DOHH2 (cell line): ENCODE measurements around the gene SORL1.

Experiments used
- H3F3A ChIP-seq: fragments of 200-600 bp; sonication (generic), shearing (Covaris generic); 2 replicates; pipeline ENCODE4 v1.6.0; 2016; ENCODE audit warnings: antibody characterized with exemption, mild to moderate bottlenecking; ENCODE audit not compliant: control insufficient read depth, insufficient read depth
- H3K27ac ChIP-seq: fragments of 200-600 bp; sonication (generic); 2 replicates; pipeline ENCODE4 v1.5.1; 2014; ENCODE audit warnings: low read depth, mild to moderate bottlenecking, low read length, moderate library complexity
- H3K27me3 ChIP-seq: fragments of 200-600 bp; sonication (generic); 2 replicates; pipeline ENCODE4 v1.6.1; 2014; ENCODE audit warnings: mild to moderate bottlenecking, low read length, mixed read lengths; ENCODE audit not compliant: control insufficient read depth
- H3K36me3 ChIP-seq: fragments of 200-600 bp; sonication (generic); 2 replicates; pipeline ENCODE4 v1.6.1; 2014; ENCODE audit warnings: mild to moderate bottlenecking, low read length, moderate library complexity, mixed read lengths; ENCODE audit not compliant: control insufficient read depth
- H3K4me1 ChIP-seq: fragments of 200-600 bp; sonication (generic); 2 replicates; pipeline ENCODE4 v1.6.1; 2014; ENCODE audit warnings: mild to moderate bottlenecking, low read length, mixed read lengths; ENCODE audit not compliant: control insufficient read depth
- H3K4me2 ChIP-seq: fragments of 200-600 bp; sonication (generic); 2 replicates; pipeline ENCODE4 v1.6.0; 2014; ENCODE audit warnings: mild to moderate bottlenecking, low read length, moderate library complexity
- H3K4me3 ChIP-seq: fragments of 200-600 bp; sonication (generic); 2 replicates; pipeline ENCODE4 v1.5.1; 2014; ENCODE audit warnings: mild to moderate bottlenecking, low read length, mixed read lengths
- H3K79me2 ChIP-seq: fragments of 200-600 bp; sonication (generic); 2 replicates; pipeline ENCODE4 v1.6.1; 2014; ENCODE audit warnings: mild to moderate bottlenecking, low read length, mixed read lengths; ENCODE audit not compliant: control insufficient read depth
- H3K9me2 ChIP-seq: fragments of 200-600 bp; sonication (generic); replicated peaks from 2 replicates; pipeline ENCODE4 v1.6.1; 2014; ENCODE audit warnings: mild to moderate bottlenecking, low read length, mixed read lengths; ENCODE audit not compliant: control insufficient read depth
- H3K9me3 ChIP-seq: fragments of 200-600 bp; sonication (generic); 2 replicates; pipeline ENCODE4 v1.6.1; 2014; ENCODE audit warnings: antibody characterized with exemption, low read length, mixed read lengths; ENCODE audit not compliant: control insufficient read depth, insufficient read depth
- H4K20me1 ChIP-seq: fragments of 200-600 bp; sonication (generic); 2 replicates; pipeline ENCODE4 v1.6.0; 2014; ENCODE audit warnings: low read depth, mild to moderate bottlenecking, antibody characterized with exemption, low read length, moderate library complexity; ENCODE audit not compliant: control insufficient read depth, insufficient read depth
- EZH2phosphoT487 ChIP-seq: fragments of 200-600 bp; sonication (generic); IDR thresholded peaks from 2 replicates; pipeline ENCODE4 v1.6.1; 2017; ENCODE audit warnings: borderline replicate concordance, mild to moderate bottlenecking, antibody characterized with exemption, low read length, moderate library complexity, mixed read lengths
- TF ChIP-seq, protein P1 (sequence below): fragments of 200-600 bp; sonication (generic); IDR thresholded peaks from one replicate; pipeline ENCODE4 v1.5.1; 2014; ENCODE audit warnings: antibody characterized with exemption, mild to moderate bottlenecking, low read depth, low read length; ENCODE audit not compliant: poor library complexity, severe bottlenecking

SORL1 gene

DNA sequence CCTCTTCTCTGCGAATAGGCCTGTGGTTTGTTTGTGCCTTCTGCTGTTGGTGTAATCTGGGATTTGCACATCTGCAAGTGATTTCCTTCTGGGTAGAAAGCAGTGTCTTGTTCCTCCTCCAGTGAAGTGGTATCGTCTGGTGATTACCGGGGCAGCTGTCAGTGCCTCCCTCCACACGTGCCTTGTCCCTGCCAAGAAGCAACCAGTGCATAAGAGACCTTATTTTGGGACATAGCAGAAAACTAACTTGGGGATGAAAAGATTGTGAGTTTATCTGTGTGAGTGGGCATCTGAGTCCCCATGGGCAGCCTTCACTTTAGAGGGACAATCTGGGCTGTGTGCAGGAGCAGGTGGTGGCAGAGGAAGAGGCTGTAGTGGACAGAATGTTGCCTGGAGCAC lies 72.1 kb downstream of the SORL1 start:
- no peak overlapping the region for H3K4me3 ChIP-seq
- H3K4me2 ChIP-seq = no peak overlapping the region
- H3K9me3 ChIP-seq = peaks cover 13% of the 10 kb centered on the region; the same call in 1 of the 2 replicates
- no peaks in the 10 kb centered on the region for H3K27me3 ChIP-seq
- H3K9me2 ChIP-seq = no peaks in the 10 kb centered on the region
- no peak for TF ChIP-seq EZH2phosphoT487
- TF ChIP-seq, protein P1, sequence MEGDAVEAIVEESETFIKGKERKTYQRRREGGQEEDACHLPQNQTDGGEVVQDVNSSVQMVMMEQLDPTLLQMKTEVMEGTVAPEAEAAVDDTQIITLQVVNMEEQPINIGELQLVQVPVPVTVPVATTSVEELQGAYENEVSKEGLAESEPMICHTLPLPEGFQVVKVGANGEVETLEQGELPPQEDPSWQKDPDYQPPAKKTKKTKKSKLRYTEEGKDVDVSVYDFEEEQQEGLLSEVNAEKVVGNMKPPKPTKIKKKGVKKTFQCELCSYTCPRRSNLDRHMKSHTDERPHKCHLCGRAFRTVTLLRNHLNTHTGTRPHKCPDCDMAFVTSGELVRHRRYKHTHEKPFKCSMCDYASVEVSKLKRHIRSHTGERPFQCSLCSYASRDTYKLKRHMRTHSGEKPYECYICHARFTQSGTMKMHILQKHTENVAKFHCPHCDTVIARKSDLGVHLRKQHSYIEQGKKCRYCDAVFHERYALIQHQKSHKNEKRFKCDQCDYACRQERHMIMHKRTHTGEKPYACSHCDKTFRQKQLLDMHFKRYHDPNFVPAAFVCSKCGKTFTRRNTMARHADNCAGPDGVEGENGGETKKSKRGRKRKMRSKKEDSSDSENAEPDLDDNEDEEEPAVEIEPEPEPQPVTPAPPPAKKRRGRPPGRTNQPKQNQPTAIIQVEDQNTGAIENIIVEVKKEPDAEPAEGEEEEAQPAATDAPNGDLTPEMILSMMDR = no peak
- no peak overlapping the region for H3K27ac ChIP-seq
- 0 out of 2 replicates have a peak, but pooled peaks cover 3% of the 10 kb centered on the region for H3K4me1 ChIP-seq
- H3K36me3 ChIP-seq = peaks cover 94% of the 10 kb centered on the region
- H3K79me2 ChIP-seq = peaks cover 57% of the 10 kb centered on the region
- H4K20me1 ChIP-seq = no peaks in the 10 kb centered on the region
- peaks cover 14% of the 10 kb centered on the region; the same call in 1 of the 2 replicates for H3F3A ChIP-seq

DNA sequence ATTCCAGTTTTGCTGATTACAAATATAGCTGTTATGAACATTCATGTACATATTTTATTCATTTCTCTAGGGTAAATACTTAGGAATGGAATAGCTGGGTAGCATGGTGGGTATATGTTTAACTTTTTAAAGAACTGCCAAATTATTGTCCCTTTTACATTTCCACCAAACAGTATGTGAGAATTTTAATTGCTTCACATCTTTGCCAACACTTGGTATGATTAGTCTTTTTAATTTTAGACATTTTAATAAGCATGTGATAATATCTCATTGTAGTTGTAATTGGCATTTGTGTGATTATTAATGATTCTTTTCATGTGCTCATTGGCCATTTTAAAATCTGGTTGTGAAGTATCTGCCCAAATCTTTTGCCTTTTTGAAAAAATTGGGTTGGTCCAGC lies 73.3 kb downstream of the SORL1 start:
- Histone ChIP-seq H4K20me1 (no peaks in the 10 kb centered on the region), H3K9me2 (no peaks in the 10 kb centered on the region), H3K36me3 (peaks cover 94% of the 10 kb centered on the region), H3K9me3 (peaks cover 13% of the 10 kb centered on the region; the same call in 1 of the 2 replicates), H3F3A (peaks cover 21% of the 10 kb centered on the region; the same call in 1 of the 2 replicates), H3K27ac (no peak overlapping the region), H3K4me2 (no peak overlapping the region), H3K79me2 (peaks cover 60% of the 10 kb centered on the region), H3K4me1 (peaks cover 4% of the 10 kb centered on the region; the same call in 1 of the 2 replicates), H3K4me3 (no peak overlapping the region), H3K27me3 (no peaks in the 10 kb centered on the region)
- TF ChIP-seq, protein P1 = no peak
- no peak for TF ChIP-seq EZH2phosphoT487

DNA sequence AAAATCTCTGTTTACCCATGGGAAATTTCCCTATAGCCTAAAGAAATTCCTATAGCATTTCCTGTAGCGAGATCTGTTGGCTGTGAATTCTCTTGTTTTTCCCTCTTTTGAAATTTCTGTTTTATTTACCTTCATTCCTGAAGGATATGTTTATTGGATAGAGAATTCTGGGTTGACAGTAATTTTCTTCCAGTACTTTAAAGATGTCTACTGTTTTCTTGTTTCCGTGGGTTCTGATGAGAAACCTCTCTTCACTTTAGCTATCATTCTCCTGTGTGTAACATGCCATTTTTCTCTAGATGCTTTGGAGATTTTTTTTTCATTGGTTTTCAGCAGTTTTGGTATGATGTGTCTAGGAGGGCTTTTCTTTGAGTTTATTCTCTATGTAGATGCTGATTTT lies 78.1 kb downstream of the SORL1 start:
- TF ChIP-seq, protein P1 = no peak
- no peak for TF ChIP-seq EZH2phosphoT487
- H3K4me2 ChIP-seq = no peak overlapping the region
- no peaks in the 10 kb centered on the region; the same call in 1 of the 2 replicates for H3K9me3 ChIP-seq
- H3K27me3 ChIP-seq = no peaks in the 10 kb centered on the region
- H3K79me2 ChIP-seq = peaks cover 76% of the 10 kb centered on the region
- peaks cover 46% of the 10 kb centered on the region for H3F3A ChIP-seq
- H3K36me3 ChIP-seq = peaks cover 94% of the 10 kb centered on the region
- no peak overlapping the region for H3K4me3 ChIP-seq
- H3K27ac ChIP-seq = no peak overlapping the region
- H4K20me1 ChIP-seq = no peaks in the 10 kb centered on the region
- no peaks in the 10 kb centered on the region for H3K9me2 ChIP-seq
- peaks cover 44% of the 10 kb centered on the region for H3K4me1 ChIP-seq
